Measurements from ENCODE around the gene RIPOR3. TPM values are rescaled to one million over a fixed set of nuclear protein-coding genes. Genes with fewer than 3 reads are reported as not detected.

The RIPOR3 gene
- total and polyA plus RNA-seq, 9 of the 15 experiments (the other 6 are each of a cell fraction or from before 2014, with no cell fraction given) = 3.3 to 62.7 (median 21.4) TPM

- intact Hi-C loops (cut with micrococcal nuclease) = loop anchor here (5.0 kb wide), 1 partner anchor 39 kb away; the partner anchor contains the start of gene PARD6B
- H2AFZ ChIP-seq (ENCODE audit: low read depth, low read length) = peak overlapping the region; percentile 64
- H3K9me1 ChIP-seq (ENCODE audit: control insufficient read depth, insufficient read depth, low read length) = no peaks in the 10 kb centered on the region
- no peaks in the 10 kb centered on the region for H3K9me3 ChIP-seq (replicated peaks; ENCODE audit: control insufficient read depth, insufficient read depth, low read depth, low read length)
- DNase-seq (ENCODE audit: extremely low read depth in 1 of 4, low spot score in 3 of 4) (no peak), FAIRE-seq (no peak), ATAC-seq (no peak)
- no peak overlapping the region for H3K4me2 ChIP-seq (ENCODE audit: insufficient read depth, low read length)
- H3K36me3 ChIP-seq (ENCODE audit: control insufficient read depth, insufficient read depth, low read length) = peaks cover 16% of the 10 kb centered on the region; the same call in 2 of the 3 replicates
- H3K9ac ChIP-seq (ENCODE audit: insufficient read depth in 1 of 2, low read depth in 2 of 2, low read length in 2 of 2) = 0 out of 4 replicates have a peak overlapping the region, but pooled peaks of 1 of the 2 experiments have one; percentile 29
- 89% methylated on average over 1 of the region's 1 CpG for WGBS (ENCODE audit: insufficient coverage, low coverage, missing lambda C conversion rate)
- peak overlapping the region; percentile 47; the same call in 2 of the 3 replicates for H3K27ac ChIP-seq (ENCODE audit: extremely low read depth, low read depth, low read length)
- in situ Hi-C loops (cut with MboI) = no loop called here
- H3K27me3 ChIP-seq (ENCODE audit: control insufficient read depth in 2 of 2, insufficient read depth in 2 of 2, low read length in 2 of 2) = no peaks in the 10 kb centered on the region
- H3K79me2 ChIP-seq (ENCODE audit: control insufficient read depth, insufficient read depth, low read length) = peaks cover 32% of the 10 kb centered on the region
- H4K20me1 ChIP-seq (replicated peaks; ENCODE audit: control insufficient read depth, insufficient read depth, low read length) = no peaks in the 10 kb centered on the region
- CTCF ChIA-PET (ENCODE audit: low intra/inter-chr PET ratio) = no interaction called here
- POLR2A ChIA-PET = no interaction called here
- H3K4me3 ChIP-seq = no peak overlapping the region
- peaks cover 43 to 47% of the 10 kb centered on the region in 2 experiments for H3K4me1 ChIP-seq (replicated peaks in 1 of 2; ENCODE audit: control insufficient read depth in 2 of 2, insufficient read depth in 2 of 2, low read length in 2 of 2)
- no TSS peak for BruUV-seq (replicated peaks)
- TF ChIP-seq ZC3H11A (IDR thresholded peaks at IDR 0.05; ENCODE audit: low read depth, low read length) (no peak), FOXK1 (CRISPR knock-in tag; IDR thresholded peaks at IDR 0.05; ENCODE audit: borderline replicate concordance) (no peak), ZNF274 (IDR thresholded peaks at IDR 0.05; ENCODE audit: borderline replicate concordance, low read depth, low read length) (no peak), TAF9B (IDR thresholded peaks at IDR 0.05; ENCODE audit: partially characterized antibody) (no peak), MNT (conservative IDR thresholded peaks at IDR 0.05) (no peak), ZNF212 (CRISPR knock-in tag; IDR thresholded peaks at IDR 0.05) (no peak), ELK3 (CRISPR knock-in tag; IDR thresholded peaks at IDR 0.05) (no peak), ZNF140 (CRISPR knock-in tag; IDR thresholded peaks at IDR 0.05) (no peak), RUNX1 (IDR thresholded peaks at IDR 0.05; ENCODE audit: low read depth) (no peak), RBM39 (optimal IDR thresholded peaks at IDR 0.05; ENCODE audit: low read depth, low read length) (no peak), UBTF (IDR thresholded peaks at IDR 0.05; ENCODE audit: borderline replicate concordance in 1 of 2, low read depth in 2 of 2, low read length in 2 of 2) (no peak), ATF3 (IDR thresholded peaks at IDR 0.05) (no peak), ATF3 (CRISPR knock-in tag; conservative IDR thresholded peaks at IDR 0.05) (no peak), SETDB1 (IDR thresholded peaks at IDR 0.05; ENCODE audit: low read length) (no peak), POLR3A (IDR thresholded peaks at IDR 0.05; ENCODE audit: borderline replicate concordance, extremely low read depth, insufficient read depth, insufficient read length) (no peak), CBX8 (IDR thresholded peaks at IDR 0.05; ENCODE audit: borderline replicate concordance, extremely low read depth, low read depth, low read length, poor library complexity, severe bottlenecking) (no peak), ZNF316 (IDR thresholded peaks at IDR 0.05) (peak; percentile 13; the same call in 1 of the 2 replicates), MCM2 (IDR thresholded peaks at IDR 0.05; ENCODE audit: low read depth) (no peak)
Observed at GRCh38 chr20:50693001-50693400, 1.7 kb upstream of the RIPOR3 start.

Data from K562 (cell line).